ENCODE data around the gene PRICKLE1.

GRCh38 chr12:42603246-42603990 is 13.9 kb upstream of the PRICKLE1 start:
- TF ChIP-seq, protein P1, sequence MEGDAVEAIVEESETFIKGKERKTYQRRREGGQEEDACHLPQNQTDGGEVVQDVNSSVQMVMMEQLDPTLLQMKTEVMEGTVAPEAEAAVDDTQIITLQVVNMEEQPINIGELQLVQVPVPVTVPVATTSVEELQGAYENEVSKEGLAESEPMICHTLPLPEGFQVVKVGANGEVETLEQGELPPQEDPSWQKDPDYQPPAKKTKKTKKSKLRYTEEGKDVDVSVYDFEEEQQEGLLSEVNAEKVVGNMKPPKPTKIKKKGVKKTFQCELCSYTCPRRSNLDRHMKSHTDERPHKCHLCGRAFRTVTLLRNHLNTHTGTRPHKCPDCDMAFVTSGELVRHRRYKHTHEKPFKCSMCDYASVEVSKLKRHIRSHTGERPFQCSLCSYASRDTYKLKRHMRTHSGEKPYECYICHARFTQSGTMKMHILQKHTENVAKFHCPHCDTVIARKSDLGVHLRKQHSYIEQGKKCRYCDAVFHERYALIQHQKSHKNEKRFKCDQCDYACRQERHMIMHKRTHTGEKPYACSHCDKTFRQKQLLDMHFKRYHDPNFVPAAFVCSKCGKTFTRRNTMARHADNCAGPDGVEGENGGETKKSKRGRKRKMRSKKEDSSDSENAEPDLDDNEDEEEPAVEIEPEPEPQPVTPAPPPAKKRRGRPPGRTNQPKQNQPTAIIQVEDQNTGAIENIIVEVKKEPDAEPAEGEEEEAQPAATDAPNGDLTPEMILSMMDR (IDR thresholded peaks at IDR 0.05), result no peak
- TF ChIP-seq EZH2 (IDR thresholded peaks at IDR 0.05; ENCODE audit: borderline replicate concordance, insufficient read depth, low read depth, low read length, poor library complexity, severe bottlenecking), result no peak
